ENCODE data around the gene FCHSD2. TPM values are rescaled to one million over a fixed set of nuclear protein-coding genes. Genes with fewer than 3 reads are reported as not detected.
"Not testable (repeated sequence)": the region's sequence is repeated elsewhere in the genome, so short reads cannot be mapped to it uniquely, and the experiment has no call there.

Gene FCHSD2
- polyA plus RNA-seq, 4 donors = 36.5 to 52.2 (median 50.2) TPM

- DNase-seq (ENCODE audit: low read depth in 4 of 4, low spot score in 3 of 4) = no peak
Measured at GRCh38 chr11:73129198-73129597, 12.9 kb downstream of the FCHSD2 start.

GRCh38 chr11:73126804-73127480 is 15.2 kb downstream of the FCHSD2 start:
- no peak for DNase-seq (ENCODE audit: low read depth in 4 of 4, low spot score in 3 of 4)

- no peak for DNase-seq (ENCODE audit: low read depth in 4 of 4, low spot score in 3 of 4)
Measured at GRCh38 chr11:73124800-73125199, 17.3 kb downstream of the FCHSD2 start.

- DNase-seq (ENCODE audit: low read depth in 4 of 4, low spot score in 3 of 4) = not testable (repeated sequence)
Measured at GRCh38 chr11:73123892-73124291, 18.2 kb downstream of the FCHSD2 start.

GRCh38 chr11:73121692-73122091 is 20.4 kb downstream of the FCHSD2 start:
- DNase-seq (ENCODE audit: low read depth in 4 of 4, low spot score in 3 of 4) = no peak

GRCh38 chr11:73117071-73117470 is 25.0 kb downstream of the FCHSD2 start:
- DNase-seq (ENCODE audit: low read depth in 4 of 4, low spot score in 3 of 4) = no peak

GRCh38 chr11:73116636-73117035 is 25.5 kb downstream of the FCHSD2 start:
- no peak for DNase-seq (ENCODE audit: low read depth in 4 of 4, low spot score in 3 of 4)

- no peak for DNase-seq (ENCODE audit: low read depth in 4 of 4, low spot score in 3 of 4)
Measured at GRCh38 chr11:73114835-73115220, 27.3 kb downstream of the FCHSD2 start.

GRCh38 chr11:73114110-73114834 is 27.8 kb downstream of the FCHSD2 start:
- no peak for DNase-seq (ENCODE audit: low read depth in 4 of 4, low spot score in 3 of 4)

GRCh38 chr11:73113426-73113825 is 28.7 kb downstream of the FCHSD2 start:
- DNase-seq (ENCODE audit: low read depth in 4 of 4, low spot score in 3 of 4) = no peak

- no peak for DNase-seq (ENCODE audit: low read depth in 4 of 4, low spot score in 3 of 4)
Measured at GRCh38 chr11:73107597-73107996, 34.5 kb downstream of the FCHSD2 start.

GRCh38 chr11:73106347-73106746 is 35.8 kb downstream of the FCHSD2 start:
- DNase-seq (ENCODE audit: low read depth in 4 of 4, low spot score in 3 of 4) = no peak

- no peak for DNase-seq (ENCODE audit: low read depth in 4 of 4, low spot score in 3 of 4)
Measured at GRCh38 chr11:73100578-73100977, 41.5 kb downstream of the FCHSD2 start.

- DNase-seq (ENCODE audit: low read depth in 4 of 4, low spot score in 3 of 4) = no peak
Measured at GRCh38 chr11:73099512-73100266, 42.4 kb downstream of the FCHSD2 start.

GRCh38 chr11:73095613-73096012 is 46.5 kb downstream of the FCHSD2 start:
- DNase-seq (ENCODE audit: low read depth in 4 of 4, low spot score in 3 of 4) = no peak

- no peak for DNase-seq (ENCODE audit: low read depth in 4 of 4, low spot score in 3 of 4)
Measured at GRCh38 chr11:73091521-73092305, 50.4 kb downstream of the FCHSD2 start.

GRCh38 chr11:73087730-73088129 is 54.4 kb downstream of the FCHSD2 start:
- no peak for DNase-seq (ENCODE audit: low read depth in 4 of 4, low spot score in 3 of 4)

GRCh38 chr11:73085189-73085875 is 56.8 kb downstream of the FCHSD2 start:
- no peak for DNase-seq (ENCODE audit: low read depth in 4 of 4, low spot score in 3 of 4)

- DNase-seq (ENCODE audit: low read depth in 4 of 4, low spot score in 3 of 4) = no peak
Measured at GRCh38 chr11:73078631-73079030, 63.5 kb downstream of the FCHSD2 start.

- DNase-seq (ENCODE audit: low read depth in 4 of 4, low spot score in 3 of 4) = no peak
Measured at GRCh38 chr11:73077454-73077853, 64.7 kb downstream of the FCHSD2 start.
